ENCODE measurements around the gene TMEM203.

DNA sequence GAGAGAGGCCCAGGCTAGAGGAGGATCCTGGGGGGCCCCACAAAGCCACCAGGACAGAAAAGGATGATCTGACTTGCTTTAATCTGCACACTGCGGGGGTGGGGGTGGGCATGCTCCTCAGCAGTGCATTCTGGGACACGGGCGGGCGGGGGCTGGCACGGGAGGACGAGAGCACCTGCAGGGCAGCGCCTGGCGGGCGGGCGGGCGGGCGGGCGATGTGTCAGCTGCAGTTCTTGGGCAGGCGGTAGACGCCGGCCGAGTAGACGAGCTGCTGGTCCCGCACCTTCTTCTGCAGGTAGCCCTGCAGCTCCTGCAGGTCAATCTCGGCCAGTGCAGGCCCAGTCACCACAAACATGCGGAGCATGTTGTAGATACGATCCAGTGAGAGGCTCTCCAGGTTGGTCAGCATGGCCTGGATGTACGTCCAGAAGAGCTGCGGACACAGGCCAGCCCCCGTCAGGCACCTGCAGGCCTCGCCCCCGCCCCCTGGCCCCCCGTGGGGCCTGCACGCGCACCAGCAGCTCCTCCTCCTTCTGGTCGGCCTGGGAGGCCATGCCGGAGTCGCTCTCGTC is 30.6 kb downstream of the TMEM203 start:
- TF ChIP-seq, protein P1, sequence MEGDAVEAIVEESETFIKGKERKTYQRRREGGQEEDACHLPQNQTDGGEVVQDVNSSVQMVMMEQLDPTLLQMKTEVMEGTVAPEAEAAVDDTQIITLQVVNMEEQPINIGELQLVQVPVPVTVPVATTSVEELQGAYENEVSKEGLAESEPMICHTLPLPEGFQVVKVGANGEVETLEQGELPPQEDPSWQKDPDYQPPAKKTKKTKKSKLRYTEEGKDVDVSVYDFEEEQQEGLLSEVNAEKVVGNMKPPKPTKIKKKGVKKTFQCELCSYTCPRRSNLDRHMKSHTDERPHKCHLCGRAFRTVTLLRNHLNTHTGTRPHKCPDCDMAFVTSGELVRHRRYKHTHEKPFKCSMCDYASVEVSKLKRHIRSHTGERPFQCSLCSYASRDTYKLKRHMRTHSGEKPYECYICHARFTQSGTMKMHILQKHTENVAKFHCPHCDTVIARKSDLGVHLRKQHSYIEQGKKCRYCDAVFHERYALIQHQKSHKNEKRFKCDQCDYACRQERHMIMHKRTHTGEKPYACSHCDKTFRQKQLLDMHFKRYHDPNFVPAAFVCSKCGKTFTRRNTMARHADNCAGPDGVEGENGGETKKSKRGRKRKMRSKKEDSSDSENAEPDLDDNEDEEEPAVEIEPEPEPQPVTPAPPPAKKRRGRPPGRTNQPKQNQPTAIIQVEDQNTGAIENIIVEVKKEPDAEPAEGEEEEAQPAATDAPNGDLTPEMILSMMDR (IDR thresholded peaks at IDR 0.05) = no peak
- TF ChIP-seq ZFX (IDR thresholded peaks at IDR 0.05; ENCODE audit: borderline replicate concordance) = no peak

Data from 22Rv1 (cell line).